CD4-positive, alpha-beta T cell treated with Interleukin-4 for 4 hours (primary cell): Measurements from ENCODE around the gene FCER1G.

Experiments used
- DNase-seq: peaks from one replicate; pipeline ENCODE4 v3.0.0-alpha.2; 2020

FCER1G gene

DNA sequence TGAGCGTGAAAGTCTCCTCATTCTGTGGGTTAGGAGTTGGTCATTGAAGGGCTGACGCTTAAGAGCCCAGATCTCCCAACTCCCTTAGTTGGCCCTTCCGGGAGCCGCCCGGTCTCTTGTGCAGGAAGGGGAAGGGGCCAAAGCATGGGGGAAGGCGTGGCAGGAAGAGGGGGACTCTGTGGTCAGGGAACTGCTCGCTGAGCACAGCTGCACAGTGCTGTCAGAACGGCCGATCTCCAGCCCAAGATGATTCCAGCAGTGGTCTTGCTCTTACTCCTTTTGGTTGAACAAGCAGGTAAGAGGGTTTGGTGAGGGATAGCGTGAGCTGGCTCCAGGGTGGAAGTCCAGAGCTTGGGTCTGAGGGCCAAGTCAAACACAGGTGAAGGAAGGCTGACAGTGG lies at the start of gene FCER1G:
Gene FCER1G, plus strand, starts transcription at position 220 of the 400 bp plus-strand sequence. Its CDS starts 27 bp downstream, at position 247.
- DNase-seq: no peak

DNA sequence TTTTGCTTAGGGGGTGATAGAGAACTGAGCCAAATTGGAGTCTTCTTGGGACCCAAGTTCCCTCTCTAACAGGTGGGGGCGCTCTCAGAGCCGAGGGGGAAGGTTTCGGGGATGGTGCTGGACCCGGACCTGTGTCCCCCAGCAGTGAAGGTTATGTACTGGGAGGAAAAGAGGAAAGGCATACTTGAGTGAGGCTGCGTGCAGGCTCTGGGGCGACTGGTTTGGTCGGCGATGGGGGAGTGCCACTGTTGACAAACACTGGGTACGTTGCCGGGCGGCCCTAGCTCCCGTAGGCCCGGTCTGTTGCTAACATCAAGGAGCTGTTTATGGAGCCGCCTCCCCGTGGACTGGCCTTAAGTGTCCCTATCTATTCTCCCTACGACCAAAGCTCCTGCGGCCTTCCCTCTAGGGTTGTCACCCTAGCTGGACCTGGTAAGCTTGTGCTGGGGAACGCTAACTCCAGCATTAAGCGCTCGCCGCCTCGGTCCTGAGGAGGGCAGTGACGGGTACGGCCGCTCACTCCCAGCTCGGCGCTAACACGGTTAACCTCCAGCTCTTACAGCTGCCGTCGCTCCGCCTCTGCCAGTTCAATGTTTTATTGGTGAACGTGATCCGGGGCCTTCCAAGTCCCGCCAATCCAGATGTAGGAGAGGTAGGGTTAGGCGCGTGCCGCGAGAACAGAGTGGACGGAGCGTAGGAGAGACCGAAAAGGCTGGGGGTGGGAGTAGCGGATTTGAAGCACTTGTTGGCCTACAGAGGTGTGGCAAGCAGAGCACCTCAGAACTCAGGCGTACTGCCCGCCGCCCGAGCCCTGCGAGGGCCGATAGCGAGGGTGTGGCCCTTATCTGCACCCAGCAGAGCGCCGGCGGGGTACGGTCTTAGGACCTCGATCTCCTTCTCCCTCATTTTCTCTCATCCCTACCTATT lies 49.1 kb upstream of the FCER1G start, which contains the start of gene PPOX:
Gene PPOX, plus strand, starts transcription at position 685 of the 927 bp plus-strand sequence. CDS start 422 bp downstream, outside the sequence.
- DNase-seq: peak; percentile 98

DNA sequence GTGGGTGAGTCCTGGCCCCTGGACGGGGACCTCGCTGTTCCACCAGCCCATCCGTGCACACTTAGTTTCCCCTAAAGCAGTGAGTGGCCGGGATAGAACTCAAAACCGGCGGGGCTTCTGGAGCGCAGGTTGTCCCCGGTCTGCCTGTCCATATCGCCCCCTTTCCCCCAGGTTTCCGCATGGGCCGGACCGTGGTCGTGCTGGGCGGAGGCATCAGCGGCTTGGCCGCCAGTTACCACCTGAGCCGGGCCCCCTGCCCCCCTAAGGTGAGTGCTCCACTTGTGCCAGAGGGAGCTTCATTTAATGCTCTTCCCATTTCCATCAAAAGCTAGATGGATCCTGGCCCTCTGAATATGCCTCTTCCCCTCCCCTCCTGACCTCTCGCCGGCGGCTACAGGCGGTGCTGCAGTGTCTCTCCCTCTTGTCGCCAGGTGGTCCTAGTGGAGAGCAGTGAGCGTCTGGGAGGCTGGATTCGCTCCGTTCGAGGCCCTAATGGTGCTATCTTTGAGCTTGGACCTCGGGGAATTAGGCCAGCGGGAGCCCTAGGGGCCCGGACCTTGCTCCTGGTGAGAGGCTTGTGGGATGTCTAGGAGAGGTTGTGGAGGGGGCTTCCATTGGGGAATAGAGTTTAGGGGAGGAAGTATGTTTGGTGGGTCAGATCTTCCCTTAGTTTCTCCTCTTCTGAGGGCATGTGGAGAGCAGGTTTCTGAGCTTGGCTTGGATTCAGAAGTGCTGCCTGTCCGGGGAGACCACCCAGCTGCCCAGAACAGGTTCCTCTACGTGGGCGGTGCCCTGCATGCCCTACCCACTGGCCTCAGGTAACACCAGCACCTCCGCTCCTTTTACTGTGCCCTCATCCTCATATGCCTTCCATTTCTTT lies 48.2 kb upstream of the FCER1G start:
- DNase-seq: no peak

DNA sequence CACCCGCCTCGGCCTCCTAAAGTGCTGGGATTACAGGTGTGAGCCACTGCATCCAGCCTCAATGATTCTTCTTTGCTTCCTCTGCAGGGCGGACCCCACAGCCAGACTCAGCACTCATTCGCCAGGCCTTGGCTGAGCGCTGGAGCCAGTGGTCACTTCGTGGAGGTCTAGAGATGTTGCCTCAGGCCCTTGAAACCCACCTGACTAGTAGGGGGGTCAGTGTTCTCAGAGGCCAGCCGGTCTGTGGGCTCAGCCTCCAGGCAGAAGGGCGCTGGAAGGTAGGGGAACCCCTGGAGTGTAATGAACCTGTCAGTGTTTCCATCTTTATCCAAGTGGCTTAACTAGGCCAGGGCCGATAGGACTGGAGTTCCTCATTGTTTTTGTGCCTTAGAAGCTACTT lies 46.2 kb upstream of the FCER1G start:
- no peak for DNase-seq

DNA sequence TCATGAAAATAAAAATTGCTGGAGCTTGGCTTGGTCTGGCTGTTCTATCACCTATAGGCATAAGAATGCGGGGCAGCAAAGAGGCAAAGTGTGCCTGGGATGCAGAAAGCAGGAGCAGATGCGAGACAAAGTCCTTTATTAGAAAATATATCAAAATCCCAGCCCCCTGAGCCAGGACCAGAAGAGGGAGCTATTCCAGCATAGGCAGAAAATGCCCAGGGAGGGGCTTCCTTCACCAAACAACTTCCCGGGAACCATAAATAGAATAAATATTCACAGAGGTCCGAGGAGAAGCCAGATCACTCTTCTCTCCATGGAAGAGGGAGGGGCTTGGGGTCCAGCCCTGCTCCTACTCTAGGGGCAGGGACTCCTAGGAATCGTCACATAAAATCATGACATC lies 43.9 kb upstream of the FCER1G start:
- no peak for DNase-seq

DNA sequence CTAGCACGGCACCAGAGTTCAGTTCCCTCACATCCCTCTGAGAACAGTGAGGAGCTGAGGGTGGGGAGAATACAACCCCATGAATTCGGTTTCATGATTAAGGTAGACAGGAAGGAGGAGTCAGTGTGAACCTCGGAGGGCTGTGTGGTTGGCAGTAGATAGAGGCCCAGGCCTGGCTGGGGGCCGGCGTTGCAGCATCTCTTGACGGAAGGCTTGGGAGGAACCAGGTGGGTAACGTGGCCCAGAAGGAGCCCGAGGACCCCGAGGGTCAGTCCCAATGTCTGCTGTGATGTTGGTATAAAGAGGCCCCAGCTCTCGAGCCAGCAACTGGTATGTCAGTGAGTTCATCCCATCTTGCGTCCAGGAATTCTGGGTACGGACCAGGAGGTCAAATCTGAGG lies 43.4 kb upstream of the FCER1G start:
- no peak for DNase-seq

DNA sequence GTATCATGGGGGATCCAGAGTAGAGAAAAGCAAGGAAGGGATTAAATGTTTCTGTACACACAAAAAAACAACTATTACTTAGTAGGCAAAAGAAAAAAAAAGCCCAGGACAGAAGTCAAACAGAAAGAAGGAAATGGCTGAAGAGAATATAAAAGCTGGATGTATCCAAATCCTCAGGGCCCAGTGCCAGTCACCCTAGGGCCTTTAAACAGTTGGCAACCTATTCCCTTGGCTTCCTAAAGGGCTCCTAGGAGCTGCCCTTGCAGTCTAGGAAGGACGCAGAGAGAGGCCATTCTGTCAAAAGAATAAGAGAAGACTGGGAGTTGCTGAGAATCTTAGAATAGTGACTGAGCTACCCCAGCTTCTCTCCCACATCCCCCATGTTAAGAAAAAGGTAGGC lies 42.7 kb upstream of the FCER1G start:
- no peak for DNase-seq

DNA sequence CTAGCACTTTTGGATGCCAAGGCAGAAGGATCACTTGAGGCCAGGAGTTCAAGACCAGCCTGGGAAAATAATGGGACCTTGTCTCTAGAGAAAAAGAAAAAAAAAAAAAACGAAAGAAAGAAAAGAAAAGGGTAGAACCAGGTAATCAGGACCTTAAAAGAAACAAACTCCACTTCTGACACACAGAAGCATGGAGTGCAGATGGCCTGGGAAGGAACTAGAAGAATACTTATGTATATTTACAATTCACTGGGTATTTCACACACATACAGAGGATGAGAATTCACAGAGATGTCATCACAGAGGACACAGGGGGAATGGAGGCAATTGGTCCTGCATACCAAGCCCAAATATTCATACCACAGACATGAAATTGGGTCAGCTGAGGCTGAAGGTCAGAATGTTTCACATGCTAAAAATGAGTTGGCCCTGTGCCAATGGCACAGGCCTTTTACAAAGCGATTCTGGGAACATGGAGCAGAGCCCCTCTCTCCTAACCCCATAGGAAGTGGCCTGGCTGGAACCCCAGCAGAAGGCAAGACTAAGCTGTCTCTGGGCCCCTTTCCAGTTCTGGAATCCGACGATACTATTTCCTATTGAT lies 42.2 kb upstream of the FCER1G start:
- no peak for DNase-seq

DNA sequence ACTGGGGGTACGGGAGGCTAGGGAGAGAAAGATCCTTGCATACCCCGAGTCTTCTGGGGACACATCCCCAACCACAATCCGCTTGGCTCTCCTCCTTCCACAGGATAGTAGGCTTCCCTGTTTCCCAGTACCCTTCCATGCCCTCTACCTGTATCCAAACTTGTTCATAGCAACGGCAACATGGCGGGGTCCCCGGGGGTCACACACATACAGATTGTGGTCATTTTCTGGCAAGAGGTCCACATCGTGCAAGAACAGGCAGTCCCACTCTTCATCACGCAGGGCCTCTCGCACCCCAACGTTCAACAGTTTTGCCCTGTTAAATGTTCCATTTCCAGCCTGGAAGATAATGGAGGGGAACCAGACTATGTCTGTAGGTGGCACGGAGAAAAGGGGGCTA lies 41.4 kb upstream of the FCER1G start:
- DNase-seq: no peak

DNA sequence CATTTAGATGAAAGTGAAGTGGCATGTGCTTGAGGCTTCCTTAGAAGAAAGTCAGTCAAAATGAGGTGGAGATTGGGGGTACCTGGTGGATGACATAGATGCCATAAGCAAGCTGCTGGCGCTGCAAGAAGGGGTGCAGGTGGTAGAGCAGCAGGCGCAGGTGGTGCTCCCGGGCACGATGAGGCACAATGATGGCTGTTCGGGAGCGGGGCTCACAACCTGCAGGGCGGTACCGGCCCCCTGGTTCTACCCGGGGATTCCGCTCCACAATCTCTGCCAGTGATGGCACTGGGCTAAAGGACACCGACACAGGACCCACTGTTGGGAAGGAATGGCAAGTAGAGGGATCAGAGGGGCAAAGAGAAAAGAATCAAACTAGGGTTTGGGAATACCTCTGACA lies 40.2 kb upstream of the FCER1G start:
- DNase-seq: no peak

DNA sequence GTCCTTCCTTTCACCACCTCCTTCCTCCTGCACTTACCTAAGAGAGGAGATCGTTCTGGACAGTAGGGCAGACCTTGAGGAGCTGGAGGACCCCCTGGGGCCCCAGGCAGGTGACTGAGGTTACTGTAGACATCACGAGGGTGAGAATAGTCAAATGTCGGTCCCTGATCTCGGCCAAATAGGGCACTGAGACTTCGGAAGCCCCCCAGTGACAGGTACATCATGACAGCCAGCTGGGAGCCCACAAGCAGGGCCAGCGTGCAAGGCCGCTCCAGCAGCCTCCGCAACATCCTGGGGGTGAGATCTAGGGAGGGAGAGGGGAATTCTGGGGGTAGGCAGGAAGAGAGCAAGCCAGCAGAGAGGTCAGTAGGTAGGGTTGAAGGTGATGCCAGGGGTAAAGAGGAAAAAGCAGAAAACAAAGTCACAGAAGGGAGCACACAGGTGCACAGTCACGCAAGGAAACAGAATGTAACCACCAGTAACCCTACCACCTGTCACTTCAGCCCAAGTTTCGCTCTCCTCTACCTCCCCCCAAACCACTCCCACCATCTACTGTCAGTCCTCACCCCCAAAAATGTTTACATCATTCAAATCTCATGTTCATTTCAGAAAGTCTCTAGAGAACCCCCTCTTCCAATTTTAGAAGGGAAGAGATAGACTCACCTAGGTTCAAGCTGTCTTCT lies 39.2 kb upstream of the FCER1G start:
- DNase-seq: no peak

DNA sequence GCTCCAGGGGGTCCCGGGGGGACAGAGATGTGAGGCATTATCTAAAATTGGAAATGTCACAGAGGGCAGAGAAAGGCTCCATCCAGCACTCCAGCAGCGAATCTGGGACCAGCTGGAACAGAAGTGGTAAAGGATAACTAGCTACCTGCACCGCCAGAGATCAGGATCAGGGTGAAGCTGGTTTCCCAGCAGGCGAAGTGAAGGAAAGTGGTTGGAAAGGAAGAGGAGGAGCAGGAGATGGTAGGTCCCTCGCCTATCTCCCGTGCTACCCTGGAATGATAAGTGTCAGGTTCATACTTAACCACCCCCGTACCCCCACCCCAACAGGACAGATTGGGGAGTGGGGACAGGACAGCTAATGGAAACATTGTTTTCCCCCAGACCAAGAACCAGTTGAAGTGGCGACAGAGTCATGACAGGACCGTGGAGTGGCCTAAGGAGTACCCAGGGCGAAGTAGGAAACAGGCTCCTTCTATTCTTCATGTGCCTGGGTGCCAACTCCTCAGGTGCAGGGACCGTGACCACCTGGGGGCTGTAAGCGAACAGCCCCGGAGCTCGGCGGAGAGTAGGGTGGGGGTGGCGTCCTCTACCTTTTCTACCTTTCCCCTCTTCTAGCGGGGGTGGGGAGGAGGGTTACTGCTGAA lies 38.5 kb upstream of the FCER1G start:
- DNase-seq: no peak

DNA sequence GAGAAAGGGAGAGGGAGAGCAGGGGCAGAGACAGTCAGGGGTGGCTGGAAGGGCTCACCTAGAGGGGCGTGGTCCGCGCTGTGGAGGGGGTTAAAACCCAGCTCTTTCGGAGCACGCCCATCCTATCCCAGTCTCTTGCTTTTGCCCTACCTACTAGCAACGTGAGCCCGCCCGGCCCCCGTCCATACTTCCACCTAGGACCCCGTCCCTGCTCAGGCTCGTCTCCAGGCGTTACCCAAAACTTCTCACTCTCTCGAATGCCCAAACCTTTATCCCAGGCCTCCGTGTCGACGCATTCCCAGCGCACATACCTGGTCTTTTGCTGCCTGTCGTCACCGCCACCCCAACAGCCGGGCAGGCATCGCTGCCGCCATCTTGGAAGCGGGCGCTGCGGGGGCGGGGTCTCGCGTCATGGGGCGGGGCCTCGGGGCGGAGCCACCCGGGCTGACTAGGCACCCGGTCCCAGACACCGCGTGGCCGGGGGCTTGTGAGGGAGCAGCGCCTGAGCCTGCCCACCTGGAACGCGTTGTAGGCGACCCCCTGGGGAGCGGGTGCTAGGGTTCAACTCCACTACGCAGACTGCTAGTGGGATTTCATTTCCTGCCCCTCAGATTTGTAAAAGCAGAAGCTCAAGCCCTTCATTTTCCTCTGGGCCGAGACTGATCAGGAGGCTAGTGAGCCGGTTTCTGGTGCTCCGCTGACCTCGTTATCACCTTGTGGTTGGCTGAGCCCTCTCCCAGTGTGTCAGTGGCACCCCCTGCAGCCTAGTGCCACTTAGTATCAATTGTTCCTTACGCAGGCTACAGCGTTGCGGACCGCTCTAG lies 37.8 kb upstream of the FCER1G start, which contains the start of gene B4GALT3:
Gene B4GALT3, minus strand, starts transcription at position 396 of the 824 bp plus-strand sequence. CDS start 1,447 bp downstream, outside the sequence.
- DNase-seq: peak; percentile 87

DNA sequence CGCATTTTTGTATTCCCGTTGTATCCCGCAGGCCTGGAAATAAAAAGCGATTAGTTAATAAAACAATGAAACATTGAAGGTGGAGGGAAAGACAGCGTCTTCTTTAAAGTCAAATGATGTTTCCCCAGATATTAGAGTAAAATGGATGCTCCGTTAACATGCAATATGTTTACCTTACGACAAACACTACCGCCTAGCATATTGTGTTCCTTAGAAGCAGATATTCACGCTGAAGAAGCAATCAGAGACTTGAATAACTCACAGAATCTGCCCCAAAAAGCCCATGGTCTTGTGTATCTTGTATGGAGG lies 37.2 kb upstream of the FCER1G start:
- no peak for DNase-seq

DNA sequence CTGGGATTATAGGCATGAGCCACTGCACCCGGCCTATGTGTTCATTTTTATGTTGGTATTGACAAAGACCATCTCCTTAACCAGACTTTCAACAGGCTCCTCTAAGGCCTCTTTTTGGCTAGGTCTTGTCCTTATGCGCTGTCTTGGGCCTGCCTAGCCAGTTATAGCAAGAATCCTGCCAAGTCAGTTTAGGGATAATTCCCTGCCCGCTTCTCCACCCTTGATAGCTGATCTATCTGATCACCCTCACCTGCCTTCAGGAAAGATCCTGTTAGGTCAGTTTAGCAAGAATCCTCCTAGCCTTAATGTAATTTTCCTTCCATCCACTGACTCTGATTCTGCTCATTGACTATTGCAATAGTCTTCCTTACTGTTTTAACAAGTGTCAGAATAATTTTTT lies 35.4 kb upstream of the FCER1G start:
- no peak for DNase-seq

DNA sequence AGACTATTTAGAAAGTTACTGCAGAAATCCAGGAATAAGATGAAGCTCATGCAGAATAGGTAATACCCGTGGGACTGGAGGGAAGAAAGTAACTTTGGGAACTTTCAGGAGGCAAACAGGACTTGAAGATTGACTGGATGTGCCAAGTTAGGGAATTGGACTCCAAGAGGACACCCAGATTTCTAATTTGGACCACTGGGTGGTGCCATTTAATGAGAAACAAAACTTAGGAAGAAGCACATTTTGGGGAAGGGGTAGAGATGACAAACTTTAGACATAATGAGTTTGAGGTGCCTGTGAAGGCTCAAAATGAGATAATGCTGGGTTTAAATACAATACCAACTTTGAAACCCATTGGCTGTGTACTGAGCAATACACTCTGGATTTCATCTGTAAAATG lies 34.5 kb upstream of the FCER1G start:
- peak; percentile 46 for DNase-seq

DNA sequence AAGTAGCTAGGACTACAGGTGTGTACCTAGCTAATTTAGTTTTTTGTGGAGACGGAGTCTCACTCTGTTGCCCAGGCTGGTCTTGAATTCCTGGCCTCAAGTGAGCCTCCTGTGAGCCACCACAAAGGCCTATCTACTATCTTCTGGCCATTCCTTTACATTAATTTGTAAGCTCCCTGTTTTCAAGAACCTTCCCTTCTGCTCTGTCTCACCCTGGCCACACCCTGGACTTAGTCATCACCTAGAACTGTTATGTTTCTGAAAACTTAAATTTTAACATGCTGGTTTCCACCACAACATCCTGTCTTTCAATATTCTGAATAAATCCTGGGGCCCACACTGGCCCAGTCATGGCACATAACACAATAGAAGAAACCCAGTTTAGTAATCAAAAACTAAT lies 32.9 kb upstream of the FCER1G start:
- peak; percentile 95 for DNase-seq

DNA sequence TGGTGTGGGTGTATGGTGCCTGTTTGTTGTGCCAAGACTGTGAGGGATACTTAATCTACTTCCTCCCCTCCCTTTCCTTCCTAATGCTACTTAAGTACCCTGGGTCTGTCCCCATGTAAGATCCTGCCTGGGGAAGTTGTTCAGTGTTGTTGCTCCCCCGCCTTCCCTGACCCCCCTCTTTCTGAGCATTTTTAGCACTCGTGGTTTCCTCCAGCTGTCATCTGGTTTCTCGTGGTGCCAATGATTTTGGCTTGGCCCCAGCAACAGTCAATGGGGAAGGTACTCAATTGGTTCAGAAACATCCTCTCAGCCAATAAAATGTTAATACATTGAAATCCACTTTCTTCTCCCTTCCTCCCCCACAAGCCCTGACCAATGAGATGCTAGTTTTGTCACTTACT lies 29.8 kb upstream of the FCER1G start:
- DNase-seq: peak; percentile 95

DNA sequence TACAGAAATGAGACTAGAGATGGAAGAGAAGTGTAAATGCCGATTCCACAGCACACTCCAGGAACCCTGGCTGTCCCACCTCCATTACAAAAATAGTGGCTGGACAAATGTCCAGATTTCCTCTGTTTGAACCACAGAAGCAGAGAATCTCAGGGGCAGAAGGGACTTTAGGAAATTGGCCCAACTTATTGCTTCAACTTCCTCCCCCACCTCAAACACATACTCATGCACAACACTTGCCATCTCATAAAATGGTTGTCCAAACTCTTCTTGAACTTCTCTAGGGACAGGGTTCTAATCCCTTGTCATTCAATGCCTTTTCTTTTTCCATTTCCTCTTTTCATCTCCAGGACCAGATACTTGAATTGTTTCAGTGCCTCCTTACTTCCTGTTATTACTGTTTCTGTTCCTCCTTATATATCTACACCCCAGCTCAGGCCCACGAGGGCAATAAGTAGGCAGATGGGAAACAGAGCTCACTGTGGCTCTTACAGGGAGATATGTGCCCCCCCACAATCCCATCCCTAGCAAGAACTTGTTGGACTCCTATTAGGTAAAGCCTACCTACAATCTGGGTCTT lies 29.3 kb upstream of the FCER1G start:
- DNase-seq: peak; percentile 25

DNA sequence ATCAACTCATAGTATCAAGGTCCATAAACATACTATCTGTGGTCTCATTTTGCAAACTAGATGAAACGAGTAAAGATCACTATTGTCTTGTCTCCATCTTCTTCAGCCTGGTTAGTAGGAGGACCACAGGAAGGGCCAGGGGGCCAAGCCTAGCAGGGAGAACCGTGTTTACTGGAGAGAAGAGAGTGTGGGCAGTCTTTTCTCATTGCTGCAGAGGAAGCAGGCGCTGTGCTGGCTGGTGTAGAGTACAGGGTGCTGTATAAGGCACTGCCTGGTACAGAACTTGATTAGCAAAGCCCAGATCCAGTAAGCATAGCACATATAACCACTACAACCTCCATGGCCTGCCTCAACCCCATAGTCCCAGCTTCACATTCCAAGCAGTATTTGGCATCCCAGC lies 27.8 kb upstream of the FCER1G start:
- no peak for DNase-seq

DNA sequence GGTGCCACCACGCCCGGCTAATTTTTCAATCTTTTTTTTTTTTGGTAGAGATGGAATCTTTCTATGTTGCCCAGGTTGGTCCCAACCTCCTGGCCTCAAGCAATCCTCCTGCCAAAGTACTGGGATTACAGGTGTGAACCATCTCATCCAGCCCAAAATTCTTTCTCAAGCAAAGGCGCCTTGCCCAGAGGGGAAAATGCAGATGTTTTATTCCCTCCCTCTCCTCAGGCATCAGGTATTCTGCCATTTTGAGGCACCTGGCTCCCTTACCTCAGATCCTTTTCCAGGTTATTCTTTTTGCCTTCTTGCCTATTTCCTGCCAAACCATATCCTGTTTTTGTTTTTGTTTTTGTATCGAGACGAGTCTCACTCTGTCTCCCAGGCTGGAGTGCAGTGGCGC lies 26.7 kb upstream of the FCER1G start:
- DNase-seq: no peak
